Measurements from ENCODE around the gene NAT14. TPM values are rescaled to one million over a fixed set of nuclear protein-coding genes. Genes with fewer than 3 reads are reported as not detected.

The NAT14 gene
- total RNA-seq, 5 donors from 2014 or later (not counting 1 experiment from before 2014, with no cell fraction given): 6.3 to 10.4 (median 8.1) TPM

DNA sequence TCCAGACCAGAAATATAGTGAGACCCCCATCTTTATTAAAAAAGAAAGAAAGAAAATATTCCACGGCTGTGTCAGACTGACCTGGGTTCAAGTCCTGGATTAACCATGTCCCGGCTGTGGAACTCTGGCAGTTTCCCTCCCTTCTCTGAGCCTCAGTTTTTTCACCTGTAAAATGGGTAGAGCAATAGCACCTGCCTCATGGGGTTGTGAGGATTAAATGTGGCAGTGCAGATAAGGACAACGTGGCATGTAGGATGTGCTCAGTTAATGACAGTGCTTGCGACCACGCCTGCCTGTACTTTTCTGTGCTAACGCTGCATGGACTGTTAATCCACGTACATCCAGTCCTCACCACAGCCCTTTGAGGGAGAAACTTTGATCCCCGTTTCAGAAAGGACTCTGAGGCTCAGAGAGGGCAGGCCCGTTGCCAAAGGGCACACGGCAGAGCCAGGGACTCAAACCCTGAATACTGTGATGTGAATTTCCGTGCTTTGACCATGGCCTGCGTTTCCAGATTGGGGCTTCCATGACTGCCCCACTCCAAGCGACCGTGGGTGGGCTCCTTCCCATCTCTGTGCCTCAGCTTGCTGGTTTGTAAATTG lies 35.8 kb downstream of the NAT14 start:
- Histone ChIP-seq H3K27ac (ENCODE audit: low read length) (no peak overlapping the region), H3K4me3 (ENCODE audit: control insufficient read depth in 1 of 2, extremely low read depth in 1 of 2, low read length in 1 of 2) (no peak overlapping the region), H3K9me3 (no peaks in the 10 kb centered on the region), H3K27me3 (replicated peaks in 1 of 2; ENCODE audit: control insufficient read depth in 2 of 2, extremely low read depth in 1 of 2, insufficient read depth in 2 of 2, low read length in 1 of 2) (peaks cover 0 to 28% of the 10 kb centered on the region in 2 experiments), H3K4me1 (ENCODE audit: control insufficient read depth in 1 of 2, extremely low read depth in 1 of 2, insufficient read depth in 2 of 2, low read length in 2 of 2) (peaks cover 0 to 12% of the 10 kb centered on the region in 2 experiments), H3K36me3 (ENCODE audit: control insufficient read depth in 2 of 2, extremely low read depth in 1 of 2, insufficient read depth in 1 of 2, low read length in 1 of 2) (no peaks in the 10 kb centered on the region)
- Mint-ChIP-seq H3K9me3 (no peaks in the 10 kb centered on the region), H3K27ac (no peak overlapping the region), H3K27me3 (peaks cover 5 to 7% of the 10 kb centered on the region in 2 donors), H3K4me3 (no peak overlapping the region), H3K4me1 (peaks cover 0 to 4% (median 4%) of the 10 kb centered on the region in 3 donors), H3K36me3 (no peaks in the 10 kb centered on the region)
- DNase-seq (no peak), ATAC-seq (replicated peaks in 1 of 4) (no peak)
- ChIA-PET POLR2A (no interaction called here), CTCF (no interaction called here)
- 69% methylated on average over 8 of the region's 14 CpGs for WGBS (ENCODE audit: insufficient coverage)

DNA sequence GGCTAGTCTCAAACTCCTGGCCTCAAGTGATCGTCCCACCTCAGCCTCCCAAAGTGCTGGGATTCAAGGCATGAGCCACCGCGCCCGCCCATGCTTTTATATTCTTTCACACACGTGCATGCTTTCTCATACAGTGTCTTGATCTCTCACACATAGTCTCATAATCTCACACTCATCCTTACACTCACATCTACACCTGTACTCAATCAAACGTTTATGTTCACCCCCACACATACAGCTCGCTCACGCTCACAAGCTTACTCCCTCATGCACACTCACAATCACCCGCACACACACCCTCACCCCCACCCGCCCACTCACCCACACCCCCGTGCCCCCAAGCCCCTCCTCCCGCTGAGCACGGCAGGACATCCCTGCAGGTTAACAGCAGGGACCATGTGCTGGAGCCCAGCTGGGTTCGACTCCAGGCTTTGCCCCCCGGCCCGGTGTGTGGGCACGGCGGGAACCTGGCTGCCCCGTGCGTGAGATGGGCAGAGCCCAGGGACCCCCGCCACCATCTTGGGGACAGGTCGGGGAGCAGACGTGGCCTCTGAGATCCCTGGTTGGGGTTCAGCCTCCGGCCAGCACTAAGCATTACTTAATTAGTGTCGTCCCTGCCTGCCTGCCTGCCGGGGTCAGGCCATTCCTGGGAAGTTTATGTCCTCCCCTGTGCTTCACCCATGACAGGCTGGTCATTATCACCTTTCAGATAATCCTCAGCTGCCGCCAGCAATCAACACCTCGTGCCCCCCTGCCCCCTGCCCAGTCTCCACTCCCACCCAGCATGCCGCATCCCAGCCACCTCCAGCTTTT lies 40.5 kb downstream of the NAT14 start:
- no peaks in the 10 kb centered on the region for H3K36me3 ChIP-seq (ENCODE audit: control insufficient read depth in 2 of 2, extremely low read depth in 1 of 2, insufficient read depth in 1 of 2, low read length in 1 of 2)
- ATAC-seq (replicated peaks in 1 of 4): no peak
- WGBS (ENCODE audit: insufficient coverage): 85% methylated on average over 23 of the region's 29 CpGs

DNA sequence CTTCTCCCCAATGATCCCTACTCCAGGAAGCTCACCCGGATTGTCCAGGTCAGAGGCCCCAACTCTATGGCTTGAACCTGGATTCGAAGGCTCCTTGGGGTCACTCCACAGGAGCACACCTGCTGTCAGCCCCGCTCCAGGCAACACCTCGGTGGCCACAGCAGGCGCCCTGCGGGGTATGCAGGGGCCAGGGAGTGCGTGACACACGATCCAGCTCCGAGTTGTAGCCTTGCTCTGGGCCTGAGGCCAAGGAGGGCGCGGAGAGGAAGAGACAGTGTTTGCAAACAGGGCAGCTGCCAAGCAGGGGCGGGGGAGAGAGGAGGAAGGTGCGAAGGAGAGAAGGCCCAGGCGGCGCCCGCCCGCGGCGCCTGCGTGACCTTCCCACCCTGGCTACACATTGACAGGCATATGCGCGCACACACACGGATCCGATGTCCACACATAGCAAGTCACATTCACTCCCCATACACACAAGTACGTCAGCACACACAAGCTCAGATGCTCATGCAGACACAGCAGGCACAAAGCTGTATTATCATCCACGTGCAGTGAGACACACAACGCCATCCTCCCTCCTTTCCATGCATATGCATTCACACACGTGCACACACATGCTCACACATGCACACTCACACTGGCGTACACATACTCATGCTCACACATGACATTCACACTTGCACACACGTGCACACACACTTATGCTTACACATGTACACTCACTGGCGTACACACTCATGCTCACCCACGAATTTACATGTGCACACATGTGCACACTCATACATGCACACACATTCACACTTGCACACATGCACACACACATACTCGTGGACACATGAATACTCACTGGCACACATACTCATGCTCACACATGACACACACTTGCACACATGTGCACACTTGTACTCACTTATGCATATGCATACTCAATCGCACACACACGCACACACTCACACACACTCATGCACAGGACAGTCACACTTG lies 41.5 kb downstream of the NAT14 start:
- Histone ChIP-seq H3K4me3 (ENCODE audit: control insufficient read depth in 1 of 2, extremely low read depth in 1 of 2, low read length in 1 of 2) (no peak overlapping the region), H3K27me3 (replicated peaks in 1 of 2; ENCODE audit: control insufficient read depth in 2 of 2, extremely low read depth in 1 of 2, insufficient read depth in 2 of 2, low read length in 1 of 2) (peaks cover 0 to 20% of the 10 kb centered on the region in 2 experiments), H3K4me1 (ENCODE audit: control insufficient read depth in 1 of 2, extremely low read depth in 1 of 2, insufficient read depth in 2 of 2, low read length in 2 of 2) (no peaks in the 10 kb centered on the region), H3K9me3 (no peaks in the 10 kb centered on the region), H3K27ac (ENCODE audit: low read length) (no peak overlapping the region), H3K36me3 (ENCODE audit: control insufficient read depth in 2 of 2, extremely low read depth in 1 of 2, insufficient read depth in 1 of 2, low read length in 1 of 2) (no peaks in the 10 kb centered on the region)
- Mint-ChIP-seq H3K27me3 (peaks cover 5 to 7% of the 10 kb centered on the region in 2 donors), H3K27ac (no peak overlapping the region), H3K36me3 (no peaks in the 10 kb centered on the region), H3K9me3 (no peaks in the 10 kb centered on the region), H3K4me1 (no peaks in the 10 kb centered on the region), H3K4me3 (no peak overlapping the region)
- WGBS (ENCODE audit: insufficient coverage): 58% methylated on average over 25 of the region's 35 CpGs
- ChIA-PET POLR2A (no interaction called here), CTCF (interaction anchor here in 1 of 2 donors (0.6 kb wide), 1 partner anchor 9 kb away, joined by 6 read pairs; no protein-coding TSS in a partner anchor)
- peak in 1 of 4 experiments; percentile 84 for ATAC-seq (replicated peaks in 1 of 4)
- peak in 5 of 35 experiments; percentile 11 to 52 (median 42) for DNase-seq

More for the DNA sequence above, 40.5 kb downstream of the NAT14 start:
- Mint-ChIP-seq H3K9me3 (no peaks in the 10 kb centered on the region), H3K4me1 (no peaks in the 10 kb centered on the region), H3K4me3 (no peak overlapping the region), H3K36me3 (no peaks in the 10 kb centered on the region), H3K27ac (no peak overlapping the region), H3K27me3 (peaks cover 5 to 7% of the 10 kb centered on the region in 2 donors)
- DNase-seq: no peak
- Histone ChIP-seq H3K27me3 (replicated peaks in 1 of 2; ENCODE audit: control insufficient read depth in 2 of 2, extremely low read depth in 1 of 2, insufficient read depth in 2 of 2, low read length in 1 of 2) (peaks cover 0 to 17% of the 10 kb centered on the region in 2 experiments), H3K4me3 (ENCODE audit: control insufficient read depth in 1 of 2, extremely low read depth in 1 of 2, low read length in 1 of 2) (no peak overlapping the region), H3K9me3 (no peaks in the 10 kb centered on the region), H3K4me1 (ENCODE audit: control insufficient read depth in 1 of 2, extremely low read depth in 1 of 2, insufficient read depth in 2 of 2, low read length in 2 of 2) (no peaks in the 10 kb centered on the region), H3K27ac (ENCODE audit: low read length) (no peak overlapping the region)
- ChIA-PET CTCF (interaction anchor here in 1 of 2 donors (0.6 kb wide), 1 partner anchor 10 kb away, joined by 6 read pairs; no protein-coding TSS in a partner anchor), POLR2A (interaction anchor here in 1 of 2 donors (0.5 kb wide), 1 partner anchor 99 kb away, joined by 6 read pairs; the partner anchor contains the start of gene ZNF784)

DNA sequence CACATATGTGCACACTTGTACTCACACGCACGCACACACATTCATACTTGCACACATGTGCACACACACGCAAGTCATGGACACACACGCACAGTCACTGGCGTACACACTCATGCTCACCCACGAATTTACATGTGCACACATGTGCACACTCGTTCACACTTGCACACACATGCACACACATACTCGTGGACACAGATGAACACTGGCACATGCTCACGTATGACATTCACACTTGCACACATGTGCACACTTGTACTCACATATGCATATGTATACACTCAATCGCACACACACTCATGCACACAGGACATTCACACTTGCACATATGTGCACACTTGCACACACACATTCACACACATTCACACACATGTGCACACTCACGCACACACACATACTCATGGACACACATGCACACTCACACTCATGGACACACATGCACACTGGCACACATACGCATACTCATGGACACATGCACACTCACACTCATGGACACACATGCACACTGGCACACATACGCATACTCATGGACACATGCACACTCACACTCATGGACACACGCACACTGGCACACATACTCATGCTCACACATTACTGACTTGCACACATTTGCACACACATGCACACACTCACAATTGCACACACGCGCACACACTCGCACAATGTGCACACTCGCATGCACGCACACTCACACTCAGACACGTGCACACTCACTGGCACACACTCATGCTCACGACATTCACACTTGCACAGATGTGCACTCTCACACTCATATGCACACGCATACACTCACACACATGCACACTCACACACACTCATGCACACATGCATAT lies 42.4 kb downstream of the NAT14 start:
- Mint-ChIP-seq H3K36me3 (no peaks in the 10 kb centered on the region), H3K27me3 (peaks cover 5 to 7% of the 10 kb centered on the region in 2 donors), H3K9me3 (no peaks in the 10 kb centered on the region), H3K4me3 (no peak overlapping the region), H3K27ac (no peak overlapping the region), H3K4me1 (no peaks in the 10 kb centered on the region)
- ATAC-seq (replicated peaks in 1 of 4): no peak
- H3K27ac ChIP-seq (ENCODE audit: low read length): no peak overlapping the region
- ChIA-PET CTCF (no interaction called here), POLR2A (no interaction called here)
- no peaks in the 10 kb centered on the region for H3K4me1 ChIP-seq (ENCODE audit: control insufficient read depth in 1 of 2, extremely low read depth in 1 of 2, insufficient read depth in 2 of 2, low read length in 2 of 2)
- H3K27me3 ChIP-seq (replicated peaks in 1 of 2; ENCODE audit: control insufficient read depth in 2 of 2, extremely low read depth in 1 of 2, insufficient read depth in 2 of 2, low read length in 1 of 2): peaks cover 0 to 13% of the 10 kb centered on the region in 2 experiments
- DNase-seq: no peak
- no peak overlapping the region for H3K4me3 ChIP-seq (ENCODE audit: control insufficient read depth in 1 of 2, extremely low read depth in 1 of 2, low read length in 1 of 2)
- no peaks in the 10 kb centered on the region for H3K9me3 ChIP-seq
- no peaks in the 10 kb centered on the region for H3K36me3 ChIP-seq (ENCODE audit: control insufficient read depth in 2 of 2, extremely low read depth in 1 of 2, insufficient read depth in 1 of 2, low read length in 1 of 2)
- 86% methylated on average over 20 of the region's 22 CpGs for WGBS (ENCODE audit: insufficient coverage)

DNA sequence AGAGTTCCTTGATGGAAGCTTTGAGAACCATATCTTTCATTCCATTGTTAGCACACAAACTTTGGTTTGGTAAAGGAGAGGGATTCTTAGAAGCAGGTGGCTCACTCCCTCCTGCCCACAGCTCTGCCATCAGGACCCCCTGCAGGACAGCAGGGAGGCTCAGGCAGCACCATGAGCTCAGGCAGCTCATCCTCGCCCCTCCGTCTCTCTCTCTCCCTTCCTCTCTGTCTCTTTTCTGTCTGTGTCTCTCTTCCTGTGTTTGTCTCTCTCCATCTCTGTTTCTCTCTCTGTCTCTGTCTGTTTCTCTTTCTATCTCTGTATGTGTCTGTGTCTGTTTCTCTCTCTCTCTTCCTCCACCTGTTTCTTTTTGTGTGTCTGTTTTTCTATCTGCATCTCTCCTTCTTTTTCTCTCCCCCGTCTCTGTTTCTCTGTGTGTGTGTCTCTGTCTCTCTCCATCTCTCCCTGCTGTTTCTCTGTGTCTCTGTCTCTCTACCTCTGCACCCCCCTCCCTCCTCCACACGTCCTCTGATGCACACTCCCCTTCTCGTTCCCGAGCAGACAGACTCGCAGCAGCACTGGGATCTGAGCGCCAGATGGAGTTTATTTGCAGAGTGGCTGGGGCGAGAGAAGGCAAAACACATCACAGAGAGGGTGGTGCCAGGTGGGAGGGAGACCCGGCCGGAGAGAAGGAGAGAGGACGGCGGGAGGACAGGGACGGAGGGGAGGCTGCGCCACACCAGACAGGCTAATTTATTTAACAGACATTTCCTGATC lies 43.2 kb downstream of the NAT14 start:
- H3K36me3 Mint-ChIP-seq: no peaks in the 10 kb centered on the region
- CTCF ChIA-PET: no interaction called here
- 88% methylated on average over 3 of the region's 15 CpGs for WGBS (ENCODE audit: insufficient coverage)

More for the DNA sequence above, 43.2 kb downstream of the NAT14 start:
- H3K27ac ChIP-seq (ENCODE audit: low read length): no peak overlapping the region
- no peak for DNase-seq
- Mint-ChIP-seq H3K27ac (no peak overlapping the region), H3K27me3 (peaks cover 5 to 7% of the 10 kb centered on the region in 2 donors), H3K9me3 (no peaks in the 10 kb centered on the region), H3K4me3 (no peak overlapping the region), H3K4me1 (no peaks in the 10 kb centered on the region)
- POLR2A ChIA-PET: no interaction called here
- H3K4me3 ChIP-seq (ENCODE audit: control insufficient read depth in 1 of 2, extremely low read depth in 1 of 2, low read length in 1 of 2): no peak overlapping the region
- ATAC-seq (replicated peaks in 1 of 4): no peak
- peaks cover 0 to 17% of the 10 kb centered on the region in 2 experiments for H3K27me3 ChIP-seq (replicated peaks in 1 of 2; ENCODE audit: control insufficient read depth in 2 of 2, extremely low read depth in 1 of 2, insufficient read depth in 2 of 2, low read length in 1 of 2)
- no peaks in the 10 kb centered on the region for H3K4me1 ChIP-seq (ENCODE audit: control insufficient read depth in 1 of 2, extremely low read depth in 1 of 2, insufficient read depth in 2 of 2, low read length in 2 of 2)
- H3K36me3 ChIP-seq (ENCODE audit: control insufficient read depth in 2 of 2, extremely low read depth in 1 of 2, insufficient read depth in 1 of 2, low read length in 1 of 2): no peaks in the 10 kb centered on the region
- H3K9me3 ChIP-seq: no peaks in the 10 kb centered on the region

Measured in T-cell (primary cell).